HG03521 (cell line): ENCODE results near the gene ACACA.
"Not testable (repeated sequence)": the region's sequence is repeated elsewhere in the genome, so short reads cannot be mapped to it uniquely, and the experiment has no call there.

Experiments
- ATAC-seq: cut with Tn5 transposase; IDR thresholded peaks from one replicate; pipeline ENCODE4 v1.9.1; 2021; ENCODE audit warnings: mild to moderate bottlenecking, moderate library complexity; ENCODE audit not compliant: unreplicated experiment

Gene ACACA

DNA sequence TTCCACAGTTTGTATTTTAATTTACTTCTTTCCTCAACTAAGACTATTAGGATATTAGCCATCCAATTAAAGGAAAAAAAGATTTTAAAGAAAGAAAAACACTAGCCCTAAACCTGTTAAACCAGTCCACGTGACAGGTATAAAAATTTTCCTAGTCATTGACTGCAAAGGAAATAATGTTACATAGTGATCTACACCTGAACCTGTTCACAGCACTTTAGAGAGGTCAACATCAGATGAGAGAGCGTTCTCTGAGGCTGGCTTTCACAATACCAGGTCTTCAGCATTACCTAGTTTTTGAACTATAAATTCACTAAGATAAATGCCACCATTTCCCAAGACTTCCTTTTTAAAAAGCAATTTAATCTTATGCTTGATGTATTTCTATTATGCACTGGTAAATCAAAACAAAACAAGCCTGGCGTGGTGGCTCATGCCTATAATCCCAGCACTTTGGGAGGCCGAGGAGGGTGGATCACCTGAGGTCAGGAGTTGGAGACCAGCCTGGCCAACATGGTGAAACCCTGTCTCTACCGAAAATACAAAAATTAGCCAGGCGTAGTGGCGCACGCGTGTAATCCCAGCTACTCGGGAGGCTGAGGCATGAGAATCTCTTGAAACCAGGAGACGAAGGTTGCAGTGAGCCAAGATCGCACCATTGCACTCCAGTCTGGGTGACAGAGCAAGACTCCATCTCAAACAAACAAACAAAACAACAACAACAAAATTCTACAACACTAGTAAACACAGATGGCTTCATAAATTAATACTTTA, 49.7 kb downstream of the ACACA start:
- not testable (repeated sequence) for ATAC-seq

DNA sequence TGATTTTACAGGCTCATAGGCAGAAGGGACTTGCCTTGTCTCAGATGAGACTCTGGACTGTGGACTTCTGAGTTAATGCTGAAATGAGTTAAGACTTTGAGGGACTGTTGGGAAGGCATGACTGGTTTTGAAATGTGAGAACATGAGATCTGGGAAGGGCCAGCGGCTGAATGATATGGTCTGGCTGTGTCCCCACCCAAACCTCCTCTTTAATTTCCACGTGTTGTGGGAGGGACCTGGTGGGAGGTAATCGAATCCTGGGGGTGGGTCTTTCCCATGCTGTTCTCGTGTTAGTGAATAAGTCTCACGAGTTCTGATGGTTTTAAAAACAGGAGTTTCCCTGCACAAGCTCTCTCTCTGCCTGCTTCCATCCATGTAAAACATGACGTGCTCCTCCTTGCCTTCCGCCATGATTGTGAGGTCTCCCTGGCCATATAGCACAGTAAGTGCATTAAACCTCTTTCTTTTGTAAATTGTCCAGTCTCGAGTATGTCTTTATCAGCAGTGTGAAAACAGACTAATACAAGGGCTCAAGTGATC, 59.7 kb downstream of the ACACA start:
- not testable (repeated sequence) for ATAC-seq

DNA sequence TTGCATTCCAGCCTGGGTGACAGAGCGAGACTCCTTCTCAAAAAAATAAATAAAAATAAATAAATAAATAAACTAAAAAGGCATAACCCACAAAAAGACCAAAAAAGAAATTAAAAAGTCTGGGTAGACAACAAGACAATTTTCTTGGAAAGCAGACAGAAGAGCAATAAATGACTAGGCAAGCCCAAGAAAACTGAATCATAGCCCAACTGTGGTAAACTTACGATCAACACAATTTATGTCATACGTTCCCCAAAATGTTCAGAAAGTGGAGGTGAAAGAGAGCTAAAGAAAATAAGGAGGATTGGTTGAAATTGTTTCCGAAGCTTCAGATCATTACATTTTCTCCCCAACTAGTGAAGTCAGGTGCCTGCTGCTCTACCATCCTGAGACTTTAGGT, 62.1 kb downstream of the ACACA start:
- ATAC-seq, result no peak

DNA sequence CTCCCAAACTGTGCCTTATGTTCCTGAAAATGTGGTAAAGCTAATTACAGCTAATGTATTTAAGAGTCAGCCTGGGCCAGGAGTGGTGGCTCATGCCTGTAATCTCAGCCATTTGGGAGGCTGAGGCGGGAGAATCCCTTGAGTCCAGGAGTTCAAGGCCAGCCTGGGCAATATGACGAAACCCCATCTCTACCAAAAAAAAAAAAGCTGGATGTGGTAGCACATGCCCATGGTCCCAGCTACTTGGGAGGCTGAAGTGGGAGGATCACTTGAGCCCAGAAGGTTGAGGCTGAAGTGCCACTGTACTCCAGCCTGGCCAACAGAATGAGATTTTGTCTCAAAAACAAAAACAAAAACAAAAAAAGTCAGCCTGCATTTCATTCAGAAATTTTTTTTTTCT, 64.0 kb downstream of the ACACA start:
- no peak for ATAC-seq

DNA sequence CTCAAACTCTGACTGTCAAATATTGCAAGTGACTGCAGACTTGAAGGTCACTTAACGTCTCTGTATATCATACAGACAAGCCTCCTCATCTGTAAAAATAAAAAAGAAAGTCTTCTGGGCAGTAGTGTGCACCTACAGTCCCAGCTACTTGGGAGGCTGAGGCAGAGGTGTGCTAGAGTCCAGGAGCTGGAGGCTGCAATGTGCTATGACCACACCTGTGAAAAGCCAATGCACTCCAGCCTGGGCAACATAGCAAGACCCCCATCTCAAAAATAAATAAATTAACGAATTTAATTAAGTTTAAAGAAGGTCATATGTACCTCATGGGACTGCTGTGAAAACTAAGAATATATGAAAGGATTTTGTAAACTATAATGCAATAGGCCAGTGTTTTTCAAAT, 65.8 kb downstream of the ACACA start:
- no peak for ATAC-seq

DNA sequence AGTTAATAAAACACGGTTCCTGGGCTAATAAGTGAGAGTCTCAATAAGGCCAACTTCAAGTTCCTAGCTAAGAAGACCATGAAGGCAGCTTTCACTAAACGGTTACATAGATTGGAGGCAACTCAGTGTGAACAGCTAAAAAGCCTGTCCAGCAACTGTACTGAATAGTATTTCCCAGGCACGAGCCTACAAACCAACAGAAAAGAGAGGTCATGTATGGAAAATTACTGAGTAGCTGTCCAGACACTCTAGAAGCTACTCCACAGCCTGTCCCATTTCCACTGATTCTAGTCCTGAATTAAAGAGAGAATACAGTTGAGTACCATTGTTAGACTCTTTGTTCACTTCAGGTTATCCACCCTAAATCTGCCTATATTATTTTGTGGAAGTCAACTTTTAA, 67.3 kb downstream of the ACACA start:
- ATAC-seq, result no peak

DNA sequence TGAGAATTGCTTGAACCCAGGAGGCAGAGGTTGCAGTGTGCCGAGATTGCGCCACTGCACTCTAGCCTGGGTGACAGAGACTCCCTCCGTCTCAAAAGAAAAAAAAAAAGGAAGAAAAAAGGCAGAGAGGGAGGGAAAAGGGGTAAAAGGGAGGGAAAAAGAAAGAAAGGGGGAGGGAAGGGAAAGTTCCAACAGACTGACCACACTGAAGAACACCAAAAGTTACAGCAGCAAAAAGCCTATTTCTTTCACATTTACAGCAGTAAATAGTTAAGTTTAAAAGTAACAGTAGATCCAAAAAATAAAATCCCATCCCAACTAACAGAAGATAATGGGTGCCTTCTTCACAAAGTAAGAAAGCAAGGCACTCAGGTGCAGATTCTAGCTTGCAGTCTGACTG, 67.8 kb downstream of the ACACA start:
- ATAC-seq, result no peak

DNA sequence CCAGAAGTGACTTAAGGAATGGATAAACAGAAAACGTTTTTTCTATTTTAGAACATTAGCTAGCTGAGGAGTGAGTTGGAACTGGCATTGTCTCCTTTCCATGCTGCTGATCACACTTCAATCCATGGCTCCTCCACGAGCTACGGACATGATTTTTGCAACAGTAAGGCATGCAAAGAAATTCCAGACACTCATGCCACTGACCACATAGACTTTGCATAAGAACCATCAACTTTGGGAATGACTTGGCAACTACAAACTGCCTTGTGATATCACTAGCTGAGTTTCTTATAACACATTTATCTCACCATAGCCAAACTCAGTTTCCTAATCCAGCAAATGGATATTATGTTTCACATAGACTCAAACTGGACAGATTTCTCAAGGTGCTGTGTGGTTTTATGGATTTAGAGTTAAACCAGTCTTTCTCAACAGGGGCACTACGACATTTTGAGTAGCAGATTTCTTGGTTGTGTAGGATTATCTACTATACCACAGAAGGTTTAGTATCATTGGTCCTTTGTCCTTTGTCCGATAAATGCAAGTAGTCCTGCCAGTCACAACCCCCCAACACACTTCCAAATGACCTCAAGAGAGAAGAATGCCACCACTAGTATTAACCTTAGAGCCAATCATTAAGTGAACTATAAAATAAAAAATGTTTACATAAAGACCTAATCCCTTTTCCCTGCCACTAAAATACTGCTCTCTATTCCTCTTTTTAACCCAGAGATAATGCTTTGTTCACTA, 79.1 kb downstream of the ACACA start:
- ATAC-seq, result no peak

DNA sequence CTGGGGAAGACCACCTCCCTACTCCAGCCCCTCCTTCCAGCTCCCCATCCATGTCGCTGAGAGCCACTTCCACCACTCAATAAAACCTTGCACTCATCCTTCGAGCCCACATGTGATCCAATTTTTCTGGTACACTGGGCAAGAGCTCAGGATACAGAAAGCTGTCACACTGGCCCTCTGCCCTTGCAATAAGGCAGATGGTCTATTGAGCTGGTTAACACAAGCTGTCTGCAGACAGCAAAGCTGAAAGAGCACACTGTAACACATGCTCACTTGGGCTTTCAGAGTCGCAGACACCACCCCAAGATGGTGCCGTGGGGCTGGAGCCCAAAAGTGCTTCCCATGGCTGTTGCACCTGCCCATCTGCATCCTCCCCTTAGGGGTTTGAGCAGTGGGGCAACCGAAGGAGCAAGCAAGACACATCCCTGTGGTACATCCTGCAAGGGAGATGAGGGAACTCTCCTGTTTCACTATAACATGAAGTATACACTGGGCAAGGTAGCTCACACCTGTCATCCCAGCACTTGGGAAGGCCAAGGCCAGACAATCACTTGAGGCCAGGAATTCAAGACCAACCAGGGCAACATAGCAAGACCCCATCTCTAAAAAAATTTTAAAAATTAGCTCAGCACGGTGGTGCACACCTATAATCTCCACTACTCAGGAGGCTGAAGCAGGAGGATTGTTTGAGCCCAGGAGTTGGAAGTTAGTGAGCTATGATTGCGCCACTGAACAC, 83.6 kb downstream of the ACACA start:
- no peak for ATAC-seq

DNA sequence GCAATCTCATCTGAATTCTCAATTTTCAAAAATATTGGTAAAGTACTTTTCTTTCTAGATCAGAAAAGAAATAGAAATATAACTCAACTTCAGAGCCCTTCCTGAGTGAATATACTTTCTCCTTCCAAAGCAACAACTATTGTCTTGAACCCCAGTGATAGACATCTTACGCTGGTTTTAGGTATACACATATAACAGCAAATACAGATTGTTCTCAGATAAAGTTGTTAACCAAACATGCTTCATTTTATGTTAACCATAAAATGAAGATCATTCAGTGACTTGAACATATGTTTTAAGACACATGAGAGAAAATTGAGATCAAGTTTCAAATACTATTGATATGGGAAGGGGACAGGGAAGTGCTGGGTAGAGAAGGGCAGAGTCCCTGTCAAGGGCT, 84.5 kb downstream of the ACACA start:
- no peak for ATAC-seq

DNA sequence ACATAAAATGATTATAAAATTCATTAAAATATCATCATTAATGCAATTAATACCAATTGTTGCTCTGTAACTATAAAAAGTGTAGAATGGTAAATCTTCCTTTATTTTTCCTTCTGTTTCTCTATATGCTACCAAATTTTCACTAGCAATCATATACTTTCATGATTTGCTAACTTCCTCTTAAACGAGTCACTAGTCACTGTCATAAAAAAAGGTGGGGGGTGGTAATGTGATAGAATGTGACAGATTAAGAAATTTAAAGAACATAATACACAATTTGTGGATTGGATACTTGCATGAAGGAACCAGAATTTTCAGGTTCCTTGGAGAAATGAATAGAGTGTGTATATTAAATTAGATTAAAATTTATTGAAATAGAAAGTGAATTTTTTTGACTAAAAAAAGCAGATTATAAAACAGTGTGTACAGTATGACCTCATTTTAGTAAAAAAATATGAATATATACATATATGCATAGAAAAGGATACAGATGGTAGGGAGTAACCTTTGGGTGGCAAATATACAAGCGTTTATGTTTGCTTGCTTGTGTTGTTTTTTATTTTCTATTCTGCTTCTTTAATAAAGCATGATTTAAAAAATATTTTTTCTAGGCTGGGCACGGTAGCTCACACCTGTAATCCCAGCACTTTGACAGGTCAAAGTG, 87.6 kb downstream of the ACACA start:
- no peak for ATAC-seq

DNA sequence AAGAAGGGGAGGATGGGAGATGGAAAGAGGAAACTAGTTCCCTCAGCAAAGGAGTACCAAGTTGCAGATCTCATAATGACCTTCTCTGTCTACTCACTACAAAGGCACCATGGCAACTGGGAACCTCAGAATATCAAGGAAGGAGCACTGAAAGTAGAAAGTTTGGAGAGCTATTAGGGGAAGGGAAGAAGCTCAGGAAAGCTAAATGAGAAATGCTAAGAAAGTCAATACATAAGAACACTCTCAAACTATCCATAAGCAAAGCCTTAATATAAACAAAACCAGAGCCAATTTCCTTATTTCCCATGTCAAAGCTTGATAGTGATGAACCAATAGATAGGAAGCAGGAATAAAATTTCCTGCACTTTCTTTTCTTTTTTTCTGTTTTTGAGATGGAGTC, 88.8 kb downstream of the ACACA start:
- no peak for ATAC-seq

DNA sequence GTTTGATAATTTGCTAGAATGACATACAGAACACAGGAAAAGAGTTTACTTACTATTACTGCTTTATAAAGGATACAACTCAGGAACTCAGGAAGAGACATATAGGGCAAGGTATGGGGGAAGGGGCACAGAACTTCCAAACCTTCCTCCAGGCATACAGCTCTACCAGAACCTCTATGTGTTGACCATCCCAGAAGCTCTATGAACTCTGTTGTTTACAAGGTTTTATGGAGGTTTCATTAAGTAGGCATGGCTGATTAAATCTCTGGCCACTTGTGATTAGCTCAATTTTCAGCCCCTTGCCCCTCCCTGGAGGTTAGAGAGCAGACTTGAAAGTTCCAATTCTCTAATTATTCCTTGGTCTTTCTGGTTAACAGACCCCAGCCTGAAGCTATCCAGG, 91.0 kb downstream of the ACACA start:
- ATAC-seq, result no peak

DNA sequence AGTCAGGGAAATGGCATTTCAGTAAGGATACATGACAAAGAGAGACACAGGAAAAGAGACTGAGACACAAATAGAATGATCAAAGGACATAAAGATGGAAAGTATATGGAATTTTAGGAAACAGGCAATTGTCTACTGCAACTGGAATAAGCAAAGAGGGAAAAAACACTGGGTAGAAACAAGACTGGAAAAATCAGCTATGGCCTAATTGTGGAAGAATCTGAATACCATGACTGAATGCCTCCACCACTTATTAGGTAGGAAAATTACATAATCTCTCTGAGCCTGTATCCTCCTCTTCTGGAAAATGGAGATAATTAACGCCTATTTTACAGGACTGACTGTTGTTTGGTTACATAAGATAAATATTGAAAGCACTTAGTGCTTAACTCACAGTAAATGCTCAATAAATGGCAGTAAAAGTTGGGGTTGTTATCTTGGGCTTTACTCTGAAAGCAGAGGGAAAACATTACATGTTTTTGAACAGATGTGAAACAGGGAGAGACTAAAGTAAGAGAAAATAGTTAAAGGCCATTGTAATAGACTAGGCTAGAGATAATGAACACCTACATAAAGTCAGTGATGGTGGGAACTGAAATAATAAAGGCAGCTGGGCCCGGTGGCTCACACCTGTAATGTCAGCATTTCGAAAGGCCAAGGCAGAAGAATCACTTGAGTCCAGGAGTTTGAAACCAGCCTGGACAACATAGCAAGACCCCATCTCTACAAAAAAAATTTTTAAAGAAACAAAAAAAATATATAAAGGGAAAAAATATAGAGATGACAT, 94.3 kb downstream of the ACACA start:
- no peak for ATAC-seq

DNA sequence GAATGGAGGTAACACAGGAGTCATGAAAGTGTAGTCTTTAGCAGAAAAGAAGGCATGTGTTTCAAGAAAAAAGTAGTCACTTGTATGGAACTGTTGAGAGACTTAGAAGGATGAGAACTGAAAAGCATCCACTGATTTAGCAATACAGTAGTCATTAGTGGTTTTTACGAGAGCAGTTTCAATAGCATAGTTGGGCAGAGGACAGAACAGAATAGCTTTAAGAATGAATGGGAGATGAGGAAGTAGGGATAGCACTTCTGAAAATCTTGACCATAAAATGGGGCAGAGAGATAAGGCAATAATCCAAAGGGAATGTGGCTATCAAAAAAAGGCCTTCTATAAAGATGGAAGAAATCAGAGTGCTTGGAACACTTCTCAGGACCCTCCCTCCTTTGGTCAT, 95.7 kb downstream of the ACACA start:
- no peak for ATAC-seq

DNA sequence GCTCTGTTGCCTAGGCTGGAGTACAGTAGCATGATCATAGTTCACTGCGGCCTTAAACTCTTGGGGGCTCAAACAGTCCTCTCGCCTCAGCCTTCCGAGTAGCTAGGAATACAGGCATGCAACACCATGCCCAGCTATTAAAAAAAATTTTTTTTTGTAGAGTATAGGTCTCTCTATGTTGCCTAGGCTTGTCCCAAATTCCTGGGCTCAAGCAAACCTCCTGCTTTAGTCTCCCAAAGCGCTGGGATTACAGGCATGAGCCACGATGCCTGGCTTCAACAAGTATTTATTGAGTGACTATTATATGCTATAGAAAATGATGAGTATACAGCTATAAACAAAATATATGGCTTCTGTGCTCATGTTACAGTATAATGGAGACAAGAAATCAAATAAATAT, 97.6 kb downstream of the ACACA start:
- ATAC-seq, result no peak

DNA sequence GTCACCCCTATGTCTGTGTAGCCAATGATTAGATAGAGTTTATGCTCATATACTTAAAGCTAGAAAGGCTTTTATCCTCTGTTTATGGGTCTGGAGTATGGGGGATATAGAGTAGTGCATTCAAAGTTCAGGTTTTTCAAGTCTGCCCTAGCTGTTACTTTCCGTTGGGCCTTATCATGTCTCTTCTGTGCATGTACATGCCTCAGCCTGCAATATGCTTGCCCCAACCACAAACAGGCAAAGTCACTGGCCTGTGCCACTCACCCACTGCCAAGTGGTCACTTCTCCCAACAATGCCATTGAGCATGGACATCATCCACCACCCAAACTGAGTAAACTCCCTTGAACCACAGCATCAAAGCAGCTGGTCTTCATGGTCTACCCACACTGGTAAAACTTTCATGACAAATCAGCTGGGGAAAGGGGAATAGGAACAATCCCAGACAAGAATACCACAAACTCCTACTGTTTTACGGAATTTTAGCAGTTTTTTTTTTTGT, 101.2 kb downstream of the ACACA start:
- no peak for ATAC-seq

DNA sequence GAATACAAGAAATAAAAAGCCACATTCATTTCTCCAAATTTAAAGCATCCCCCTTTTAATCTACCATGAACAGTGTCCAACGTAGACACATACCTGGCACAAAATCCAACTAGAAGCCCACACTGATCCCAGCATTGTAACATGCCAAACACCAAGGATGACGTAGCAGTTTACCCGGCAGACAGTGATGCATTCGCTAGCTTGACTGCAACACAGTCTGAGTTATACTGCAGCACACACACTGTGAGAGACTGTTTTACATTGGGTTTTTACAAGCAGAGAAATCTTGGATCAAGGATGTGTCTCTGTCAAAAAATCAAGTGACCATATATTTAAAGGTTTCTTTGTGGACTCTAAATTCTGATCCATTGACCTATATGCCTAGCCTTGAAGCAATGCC, 105.3 kb downstream of the ACACA start:
- ATAC-seq, result no peak

DNA sequence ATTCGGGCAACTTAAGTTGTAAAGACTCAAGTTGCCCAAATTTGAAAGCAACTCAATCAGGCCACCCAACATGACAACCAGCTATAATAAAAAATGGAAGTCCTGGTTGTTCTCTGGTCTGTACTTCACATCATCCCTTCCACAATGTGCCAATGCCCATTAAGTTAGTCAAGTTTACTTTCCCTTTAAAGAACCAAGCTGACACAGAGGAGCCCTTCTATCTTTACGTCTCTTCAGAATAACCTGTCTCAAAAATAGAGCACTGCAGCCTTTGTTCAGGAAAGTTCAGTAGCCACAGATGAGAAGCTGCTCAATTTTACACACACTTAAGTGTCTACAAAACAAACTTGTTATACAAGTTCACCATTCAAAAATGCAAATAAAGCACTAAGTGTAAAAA, 106.0 kb downstream of the ACACA start:
- no peak for ATAC-seq
